NCI-H1417 treated with DMSO at 0.1 percent for 48 hours (cell line): Measurements from ENCODE around the gene AKAP8L.

Experiments
- DNase-seq: peaks from one replicate; lab custom pipeline; 2025; lab: John Stamatoyannopoulos, UW

Gene AKAP8L

GRCh38 chr19:15448778-15449619 is 30.2 kb upstream of the AKAP8L start:
- DNase-seq = no peak

GRCh38 chr19:15448044-15448777 is 29.4 kb upstream of the AKAP8L start:
- DNase-seq = no peak

GRCh38 chr19:15447057-15447456 is 28.3 kb upstream of the AKAP8L start:
- no peak for DNase-seq

GRCh38 chr19:15445807-15446376 is 27.1 kb upstream of the AKAP8L start:
- no peak for DNase-seq

GRCh38 chr19:15445227-15445605 is 26.4 kb upstream of the AKAP8L start:
- DNase-seq = no peak

GRCh38 chr19:15444505-15445226 is 25.9 kb upstream of the AKAP8L start:
- DNase-seq = no peak

GRCh38 chr19:15443838-15444237 is 25.1 kb upstream of the AKAP8L start:
- no peak for DNase-seq

- DNase-seq = no peak
These were observed 24.5 kb upstream of the AKAP8L start for GRCh38 chr19:15443325-15443724.

GRCh38 chr19:15442142-15442920 is 23.5 kb upstream of the AKAP8L start:
- DNase-seq = no peak

GRCh38 chr19:15441317-15441716 is 22.5 kb upstream of the AKAP8L start:
- no peak for DNase-seq

GRCh38 chr19:15439821-15440641 is 21.2 kb upstream of the AKAP8L start:
- no peak for DNase-seq

GRCh38 chr19:15439078-15439799 is 20.5 kb upstream of the AKAP8L start:
- DNase-seq = no peak

GRCh38 chr19:15438577-15438976 is 19.8 kb upstream of the AKAP8L start:
- no peak for DNase-seq

GRCh38 chr19:15438124-15438496 is 19.3 kb upstream of the AKAP8L start:
- DNase-seq = no peak

- DNase-seq = no peak
These were observed 18.8 kb upstream of the AKAP8L start for GRCh38 chr19:15437355-15438123.

GRCh38 chr19:15436826-15437110 is 18.0 kb upstream of the AKAP8L start:
- no peak for DNase-seq

- no peak for DNase-seq
These were observed 17.4 kb upstream of the AKAP8L start for GRCh38 chr19:15436012-15436825.

GRCh38 chr19:15433519-15434069 is 14.8 kb upstream of the AKAP8L start:
- DNase-seq = no peak
